HG03342 (cell line): ENCODE results near the gene IFT88.

ENCODE experiments used
- ATAC-seq: cut with Tn5 transposase; IDR thresholded peaks from one replicate; pipeline ENCODE4 v1.9.1; 2021; ENCODE audit warnings: mild to moderate bottlenecking, moderate library complexity; ENCODE audit not compliant: unreplicated experiment

The IFT88 gene

DNA sequence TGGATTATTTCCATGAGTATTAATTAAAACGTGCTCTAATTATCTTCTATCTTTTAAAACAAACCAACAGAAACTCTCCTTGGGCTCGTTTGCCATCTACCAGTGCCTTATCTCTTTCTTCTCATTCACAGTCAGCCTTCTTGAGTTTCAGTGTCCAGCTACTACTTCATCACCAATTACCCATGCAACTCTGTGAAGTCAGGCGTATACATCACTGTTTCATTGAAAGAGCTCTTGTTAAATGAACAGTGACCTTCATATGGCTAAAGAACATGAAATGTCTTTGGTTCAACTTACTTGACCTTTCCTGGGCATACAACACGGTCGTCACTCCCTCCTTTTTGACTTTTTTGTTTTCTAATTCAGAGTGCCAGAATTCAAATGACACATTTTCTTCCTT lies 5.2 kb upstream of the IFT88 start:
- ATAC-seq = no peak

DNA sequence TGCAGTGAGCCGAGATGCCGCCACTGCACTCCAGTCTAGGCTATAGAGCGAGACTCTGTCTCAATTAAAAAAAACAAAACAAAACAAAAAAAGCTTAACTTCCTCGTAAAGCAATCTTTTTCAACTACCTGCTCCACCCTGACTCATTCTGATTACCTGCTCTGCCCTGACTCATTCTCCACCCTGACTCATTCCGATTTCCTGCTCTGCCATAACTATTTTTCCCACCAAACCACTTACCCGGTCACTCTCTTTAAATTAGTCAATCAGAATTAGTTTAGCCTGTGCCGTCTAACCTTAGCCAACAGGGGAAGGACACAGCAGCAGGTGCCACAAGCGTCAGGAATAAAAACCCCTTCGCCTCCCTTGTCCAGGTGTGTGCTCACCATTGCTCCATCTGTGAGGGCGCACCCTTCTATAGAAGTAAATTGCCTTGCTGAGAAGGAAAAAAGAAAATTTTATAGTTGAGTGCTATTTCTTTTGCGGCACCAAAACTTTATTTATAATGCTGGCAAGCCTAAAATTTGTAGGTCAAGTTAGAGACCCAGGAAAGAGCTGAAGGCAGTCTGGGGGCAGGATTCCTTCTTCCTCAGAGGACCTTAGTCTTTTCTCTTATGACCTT lies 1.7 kb upstream of the IFT88 start:
- no peak for ATAC-seq

DNA sequence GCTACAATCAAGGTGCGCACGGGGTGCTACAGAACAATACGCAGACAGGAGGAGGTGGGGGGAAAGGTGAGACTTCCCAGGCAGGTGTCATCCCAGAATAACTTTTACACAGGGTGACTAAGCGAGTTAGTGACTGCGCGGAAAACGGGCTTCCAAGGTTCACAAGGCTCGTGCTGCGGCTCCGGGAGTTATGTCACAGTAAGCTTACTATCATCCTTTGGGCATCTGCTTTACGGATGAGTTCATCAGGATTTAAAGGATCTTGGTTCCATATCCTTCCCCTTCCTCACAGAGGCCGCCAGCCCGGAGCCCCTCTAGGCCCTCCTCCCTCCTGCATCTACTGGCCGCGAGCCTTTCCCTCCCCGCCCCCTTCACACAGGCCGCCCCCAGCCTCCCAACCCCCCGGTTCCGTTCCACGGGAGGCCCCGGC lies 474 bp upstream of the IFT88 start:
- ATAC-seq = peak; percentile 38

DNA sequence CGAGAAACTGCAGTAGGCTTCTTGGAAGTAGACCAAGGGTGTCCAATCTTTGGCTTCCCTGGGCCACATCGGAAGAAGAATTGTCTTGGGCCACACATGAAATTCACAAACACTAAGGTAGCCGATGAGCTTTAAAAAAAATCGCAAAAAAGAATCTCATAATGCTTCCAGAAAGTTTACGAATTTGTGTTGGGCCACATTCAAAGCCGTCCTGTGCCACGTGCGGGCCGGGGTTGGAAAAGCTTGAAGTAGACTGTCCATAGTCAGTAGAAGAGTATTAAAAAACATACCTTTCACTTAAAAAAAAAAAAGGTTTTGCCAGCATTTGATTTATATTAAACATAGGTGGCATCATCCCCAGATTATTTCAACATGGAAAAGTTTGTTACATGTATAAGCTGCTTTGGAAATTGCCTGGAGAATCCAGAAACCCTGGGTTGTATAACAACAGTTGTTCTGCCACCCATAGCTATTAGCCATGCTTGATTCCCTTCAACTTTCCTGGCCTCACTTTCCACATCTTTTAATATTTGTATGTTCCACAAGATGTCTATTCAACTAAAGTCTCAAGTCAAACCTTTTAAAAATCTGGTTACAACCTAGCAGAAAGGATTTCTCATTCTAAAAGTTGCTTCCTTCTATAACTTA lies 1.0 kb downstream of the IFT88 start:
- no peak for ATAC-seq

DNA sequence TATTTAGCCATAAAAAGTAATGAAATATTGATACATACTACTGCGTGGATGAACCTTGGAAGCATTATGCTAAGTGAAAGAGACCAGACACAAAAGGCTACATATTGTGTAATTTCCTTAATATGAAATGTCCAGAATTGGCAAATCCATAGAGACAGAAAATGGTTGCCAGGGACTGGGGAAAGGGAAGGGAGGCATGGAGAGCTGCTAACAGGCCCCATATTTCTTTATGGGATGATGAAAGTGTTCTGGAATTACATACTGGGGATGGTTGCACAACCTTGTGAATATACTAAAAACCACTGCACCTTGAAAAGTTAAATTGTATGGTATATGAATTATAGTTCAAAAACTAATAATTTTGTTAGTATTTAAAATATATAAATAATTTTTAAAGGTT lies 3.6 kb downstream of the IFT88 start:
- ATAC-seq = no peak

DNA sequence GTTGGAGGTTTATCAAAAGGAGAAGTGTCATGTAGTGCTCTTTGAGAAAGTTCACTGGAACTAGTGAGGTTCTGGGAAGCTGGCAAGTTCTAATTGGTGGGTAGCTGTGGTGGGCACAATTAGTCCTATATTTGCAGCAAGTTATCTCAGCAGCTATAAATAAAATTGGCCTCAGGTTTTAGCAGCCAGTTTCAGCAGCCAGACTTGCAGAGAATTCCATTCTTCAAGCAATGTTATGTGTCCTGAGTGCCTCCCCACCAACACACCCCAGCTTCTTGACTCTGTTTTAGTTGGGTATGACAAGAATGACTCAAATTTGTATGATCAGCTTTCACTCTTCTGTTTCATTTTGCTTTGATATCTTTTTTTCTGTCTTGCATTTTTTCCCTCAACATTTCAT lies 4.7 kb downstream of the IFT88 start:
- ATAC-seq = no peak

DNA sequence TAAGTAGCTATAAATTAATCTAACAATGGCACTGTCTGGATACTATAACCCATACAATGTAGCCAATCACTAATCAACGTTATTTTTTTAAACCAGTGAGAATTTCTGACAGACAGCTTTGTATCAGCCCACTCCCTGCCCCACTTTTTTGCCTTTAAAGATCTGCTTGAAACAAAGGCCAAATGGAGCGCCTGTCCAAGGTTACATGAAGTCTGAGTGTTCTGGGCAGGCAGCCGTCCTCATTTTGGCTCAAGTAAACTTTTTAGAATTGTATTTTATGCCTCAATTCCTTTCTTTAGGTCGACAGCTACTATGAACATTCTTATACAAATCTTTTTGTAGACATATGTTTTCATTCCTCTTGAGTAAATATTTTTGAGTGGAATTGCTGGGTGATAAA lies 6.2 kb downstream of the IFT88 start:
- ATAC-seq = no peak

DNA sequence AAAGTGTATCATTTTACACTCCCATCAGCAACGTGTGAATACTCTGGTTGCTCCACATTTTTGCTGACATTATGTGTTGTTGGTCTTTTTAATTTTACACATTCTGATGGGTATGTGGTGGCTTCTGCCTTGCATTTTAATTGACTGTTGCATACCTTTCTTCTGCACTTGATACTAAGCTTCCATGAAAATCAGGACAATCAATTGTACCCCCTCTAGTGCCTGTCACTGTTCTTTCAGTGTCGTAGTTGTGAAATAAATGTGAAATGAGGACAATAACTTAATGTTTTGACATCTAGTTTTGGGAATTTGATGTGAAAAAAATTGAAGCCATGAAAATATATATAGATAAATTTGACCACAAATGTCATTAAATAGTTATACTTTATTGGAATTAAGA lies 6.7 kb downstream of the IFT88 start:
- no peak for ATAC-seq

DNA sequence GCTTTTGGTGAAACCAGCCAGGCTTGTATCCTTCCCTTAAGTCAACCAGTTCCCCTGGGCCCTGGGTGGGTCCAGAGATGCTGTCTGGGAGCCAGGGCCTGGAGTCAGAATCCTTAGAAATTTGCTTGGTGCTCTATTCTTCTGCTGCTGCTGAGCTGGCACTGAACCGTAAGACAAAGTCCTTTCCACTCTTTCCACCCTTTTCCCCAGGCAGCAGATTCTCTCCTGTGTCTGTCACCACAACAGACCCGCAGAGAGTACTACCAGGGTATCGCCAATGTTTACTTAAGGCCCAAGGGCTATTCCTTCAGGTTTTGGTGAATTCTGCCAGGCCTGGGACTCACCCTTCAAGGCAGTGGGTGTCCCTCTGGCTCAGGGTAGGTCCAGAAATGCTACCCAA lies 12.2 kb downstream of the IFT88 start:
- no peak for ATAC-seq

DNA sequence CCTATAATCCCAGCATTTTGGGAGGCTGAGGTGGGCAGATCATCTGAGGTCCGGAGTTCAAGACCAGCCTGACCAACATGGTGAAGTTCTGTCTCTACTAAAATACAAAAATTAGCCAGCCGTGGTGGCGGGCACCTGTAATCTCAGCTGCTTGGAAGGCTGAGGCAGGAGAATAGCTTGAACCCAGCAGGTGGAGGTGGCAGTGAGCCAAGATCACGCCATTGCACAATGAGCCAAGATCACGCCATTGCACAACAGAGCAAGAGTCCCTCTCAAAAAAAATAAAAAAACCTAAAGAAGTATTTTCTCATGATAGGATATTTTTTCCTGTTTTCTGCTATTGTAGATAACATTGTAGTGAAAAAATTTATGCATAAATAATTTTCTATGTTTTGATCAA lies 13.3 kb downstream of the IFT88 start:
- ATAC-seq = no peak

DNA sequence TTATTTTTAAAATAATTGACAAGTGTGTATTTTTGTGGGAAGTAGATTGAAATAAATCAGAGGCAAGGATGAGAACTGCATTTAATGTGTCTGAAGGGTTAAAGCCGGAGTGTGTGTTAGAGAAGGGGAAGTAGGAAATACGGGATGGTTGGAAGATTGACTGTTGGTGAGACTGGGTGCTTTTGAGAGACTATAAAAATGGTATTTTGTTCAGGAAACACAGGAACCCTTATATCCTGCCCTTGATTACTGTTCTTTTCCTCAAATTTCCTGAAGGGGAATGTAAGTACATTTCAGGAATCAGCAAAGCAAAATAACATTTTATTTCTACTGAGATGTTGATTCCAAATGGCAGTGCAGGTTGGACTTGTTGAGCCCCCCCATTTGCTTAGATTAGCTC lies 15.1 kb downstream of the IFT88 start:
- ATAC-seq = no peak

DNA sequence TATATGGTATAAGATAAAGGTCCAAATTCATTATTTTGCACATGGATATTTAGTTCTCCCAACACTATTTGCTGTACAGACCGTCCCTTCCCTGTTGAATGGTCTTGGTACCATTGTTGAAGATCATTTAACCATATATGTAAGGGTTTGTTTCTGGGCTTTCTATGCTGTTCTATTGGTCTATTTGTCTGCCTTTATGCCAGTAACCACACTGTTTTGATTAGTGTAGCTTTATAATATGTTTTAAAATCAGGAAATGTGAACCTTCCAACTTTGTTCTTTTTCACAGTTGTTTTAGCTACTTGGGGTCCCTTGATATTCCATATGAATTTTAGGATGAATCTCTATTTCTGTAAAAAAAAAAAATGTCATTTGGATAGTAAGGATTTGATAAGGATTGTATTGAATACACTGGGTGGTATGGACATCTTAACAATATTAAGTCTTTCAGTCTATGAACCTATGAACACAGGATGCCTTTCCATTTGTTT lies 16.9 kb downstream of the IFT88 start:
- no peak for ATAC-seq

DNA sequence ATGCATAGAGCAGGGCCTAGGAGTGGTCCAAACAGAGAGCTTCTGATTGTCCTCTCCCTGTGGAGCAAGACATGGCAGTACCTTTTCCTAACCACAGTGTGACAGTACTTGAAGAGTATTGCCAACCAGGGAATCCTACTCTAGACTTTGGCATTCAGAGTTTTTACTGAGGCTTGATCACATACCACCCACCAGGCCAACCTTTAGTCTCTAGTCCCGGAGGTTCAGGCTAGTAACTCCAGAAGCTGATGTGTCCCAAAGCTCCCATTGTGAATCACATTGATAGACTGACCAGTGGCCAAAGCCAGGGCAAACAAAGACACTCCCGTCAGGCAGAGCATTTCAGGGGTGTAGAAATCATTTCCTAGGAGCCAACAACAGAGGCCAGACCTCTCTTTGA lies 18.4 kb downstream of the IFT88 start:
- ATAC-seq = no peak

DNA sequence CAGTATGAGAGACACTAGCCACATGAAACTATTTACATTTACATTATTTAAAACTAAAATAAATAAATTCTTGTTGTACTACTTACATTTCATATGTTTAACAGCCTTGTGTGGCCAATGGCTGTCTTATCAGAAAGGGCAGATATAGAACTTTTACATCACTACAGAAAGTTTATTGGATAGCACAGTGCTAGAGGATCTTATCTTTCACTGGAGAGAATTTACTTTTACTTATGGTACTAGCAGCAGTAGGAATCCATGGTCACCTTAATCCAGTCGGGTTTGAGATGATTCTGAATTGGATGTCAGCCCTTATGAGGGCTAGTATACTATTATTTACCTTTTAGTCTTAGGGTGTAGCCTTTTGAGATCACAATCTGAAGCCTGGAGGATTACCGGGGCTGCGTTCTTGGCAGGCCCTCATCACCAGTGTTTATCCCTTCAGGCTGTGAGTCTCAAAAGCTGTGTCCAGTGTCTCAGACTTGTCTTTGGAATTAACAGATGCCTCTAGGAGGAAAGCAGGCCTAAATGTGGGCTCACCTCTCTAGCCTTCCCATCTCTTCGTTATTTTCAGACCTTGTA lies 21.7 kb downstream of the IFT88 start:
- ATAC-seq = no peak

DNA sequence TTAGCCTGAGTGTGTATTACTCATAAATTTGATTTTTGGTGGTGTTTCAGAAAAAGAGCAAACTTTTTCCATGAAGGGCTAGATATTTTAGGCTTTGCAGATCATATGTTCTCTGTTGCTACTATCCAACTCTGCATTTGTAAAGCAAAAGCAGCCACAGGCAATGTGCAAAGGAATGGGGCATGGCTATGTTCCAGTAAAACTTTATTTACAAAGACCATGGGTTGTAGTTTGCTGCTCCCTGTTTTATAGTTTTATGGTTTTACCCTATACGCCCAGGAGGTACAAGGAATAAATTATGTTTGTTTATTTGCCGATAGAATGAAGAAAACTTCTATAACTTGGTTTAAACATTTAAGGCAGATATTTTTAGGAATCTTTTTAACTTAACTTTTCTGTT lies 23.6 kb downstream of the IFT88 start:
- no peak for ATAC-seq

DNA sequence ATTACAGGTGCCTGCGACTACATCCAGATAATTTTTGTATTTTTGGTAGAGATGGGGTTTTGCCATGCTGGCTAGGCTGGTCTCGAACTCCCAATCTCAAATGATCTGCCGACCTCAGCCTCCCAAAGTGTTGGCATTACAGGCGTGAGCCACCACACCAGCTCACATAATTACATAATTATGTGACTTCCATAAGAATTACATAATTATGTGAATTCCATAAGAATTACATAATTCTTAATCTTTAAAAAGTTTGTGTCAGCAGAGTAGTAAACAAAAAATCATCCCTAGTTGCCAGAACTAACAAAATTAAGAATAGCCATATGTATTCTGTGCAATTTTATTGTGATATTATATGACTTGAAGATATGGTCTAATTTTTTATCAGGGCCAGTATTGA lies 25.6 kb downstream of the IFT88 start:
- ATAC-seq = no peak

DNA sequence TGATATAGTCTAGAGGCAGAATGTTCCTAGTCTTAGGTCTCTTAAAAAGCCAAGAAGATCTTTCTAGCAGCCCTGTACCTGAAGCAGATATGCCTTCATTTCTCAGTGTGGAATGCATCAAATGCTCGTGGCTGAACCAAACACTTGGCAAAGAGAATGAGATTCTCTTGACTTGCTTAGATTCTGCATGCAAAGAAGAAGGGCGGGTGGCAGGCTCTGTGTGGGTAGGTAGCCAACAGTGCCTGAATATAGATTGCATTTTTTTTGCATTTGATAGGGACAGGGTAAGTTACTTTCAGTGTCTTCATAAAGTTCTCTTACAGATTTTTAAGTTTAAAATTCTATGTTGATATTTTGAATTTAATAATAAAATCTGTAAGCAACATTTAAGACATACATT lies 27.3 kb downstream of the IFT88 start:
- no peak for ATAC-seq

DNA sequence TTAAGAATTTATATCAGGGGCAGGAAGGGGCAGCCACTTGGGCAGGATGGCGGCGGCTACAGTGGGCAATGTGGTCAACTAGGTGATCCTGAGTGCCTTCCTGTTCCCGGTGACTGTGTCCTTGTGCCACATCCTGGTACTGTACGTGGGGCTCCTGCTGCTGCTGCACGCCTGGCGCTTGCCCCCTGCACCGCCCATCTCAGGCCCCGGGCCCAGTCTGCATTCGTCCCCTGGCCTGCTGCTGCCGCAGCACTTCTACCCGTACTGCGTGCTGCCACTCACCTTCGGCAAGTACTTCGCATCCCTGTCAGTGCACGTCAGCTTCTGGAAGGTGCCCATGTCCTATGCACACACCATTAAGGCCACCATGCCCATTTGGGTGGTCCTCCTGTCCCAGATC lies 40.1 kb downstream of the IFT88 start:
- ATAC-seq = no peak

DNA sequence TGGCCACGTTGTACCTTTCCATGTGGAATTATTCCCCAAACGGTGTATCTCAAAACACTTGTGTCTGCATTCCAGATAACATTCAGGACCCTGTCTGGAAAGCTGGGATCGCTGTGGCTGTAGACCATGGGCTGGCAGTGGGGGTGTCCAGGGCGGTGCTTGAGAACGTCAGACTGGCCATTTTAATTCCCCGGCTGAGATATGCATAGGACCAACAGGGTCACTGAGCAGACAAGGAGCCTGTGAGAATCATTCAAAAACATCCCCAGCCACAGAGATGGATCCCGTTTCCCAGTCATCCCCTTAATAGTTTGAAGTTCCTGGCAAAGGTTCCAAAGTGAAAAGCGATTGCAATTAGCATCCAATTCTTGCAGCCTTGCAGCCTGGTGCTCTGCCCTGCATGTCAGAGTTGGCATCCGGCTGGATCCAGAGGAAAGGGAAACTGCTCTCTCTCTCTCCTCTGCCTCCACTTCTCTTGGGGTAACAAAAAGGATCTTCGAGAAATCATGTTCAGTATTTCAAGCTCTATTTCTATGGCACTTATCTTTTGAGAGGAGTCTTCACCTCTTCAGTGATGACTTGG lies 41.6 kb downstream of the IFT88 start:
- no peak for ATAC-seq

DNA sequence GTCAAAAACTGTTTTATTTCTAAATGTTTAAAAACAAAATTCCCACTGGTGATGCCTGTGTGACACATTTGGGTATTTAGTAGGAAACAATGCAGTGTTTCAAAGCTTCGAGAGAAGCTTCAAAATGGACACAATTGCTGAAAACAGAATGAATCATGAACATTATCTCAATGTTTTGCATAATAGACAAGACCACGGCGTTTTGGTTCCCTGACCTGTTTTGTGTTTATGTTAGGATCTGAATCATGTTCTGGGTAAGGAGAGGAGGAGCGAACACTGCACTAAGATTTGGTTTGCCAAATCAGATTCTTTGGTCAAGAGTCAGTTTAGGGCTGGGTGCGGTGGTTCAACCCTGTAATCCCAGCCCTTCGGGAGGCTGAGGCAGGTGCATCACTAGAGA lies 42.2 kb downstream of the IFT88 start:
- ATAC-seq = no peak

DNA sequence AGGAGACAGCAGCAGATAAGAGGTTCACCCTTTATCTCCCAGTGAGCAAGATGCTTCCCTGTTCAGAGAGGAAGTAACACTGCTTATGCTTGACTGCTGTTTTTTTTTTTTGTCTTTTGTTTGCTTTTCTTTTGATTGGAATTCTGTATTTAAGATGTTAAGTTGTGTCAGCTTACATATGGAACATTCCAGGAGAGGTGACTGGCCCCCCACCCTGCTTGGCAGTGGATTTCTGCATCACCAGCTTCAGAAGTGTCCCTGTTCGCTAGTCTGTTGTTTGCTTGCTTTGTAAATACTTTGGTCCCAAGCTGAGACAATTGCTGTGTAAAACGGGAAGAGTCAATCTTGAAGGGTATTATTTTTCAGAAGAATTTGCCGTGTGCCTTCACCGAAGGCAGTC lies 43.0 kb downstream of the IFT88 start:
- ATAC-seq = no peak
